Fibroblast of skin of left biceps (primary cell): ENCODE measurements around the gene ZNF839.

Experiments
- DNase-seq, 2 experiments: peaks; one replicate each; pipeline ENCODE4 v3.0.0-alpha.2; 2013; ENCODE audit warnings: low read depth in 2 of 2

Gene ZNF839

DNA sequence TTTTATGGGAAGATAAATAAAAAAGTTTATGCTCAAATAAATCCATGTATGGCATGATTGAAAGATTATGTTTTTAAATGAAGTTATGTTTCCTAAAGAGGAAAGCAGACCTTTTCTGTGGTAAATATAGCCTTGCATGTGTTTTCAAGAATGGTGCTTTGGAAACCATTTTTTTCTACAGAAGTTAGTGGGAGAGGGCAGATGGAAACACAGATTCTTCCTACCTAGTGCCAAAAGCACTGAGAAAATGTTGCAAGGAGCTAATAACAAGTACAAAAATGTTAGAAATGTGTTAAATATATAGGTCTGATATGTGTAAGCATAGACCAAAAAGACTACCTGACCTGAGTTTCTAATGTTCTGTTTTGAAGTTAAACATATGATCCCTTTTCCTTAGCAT is 67.5 kb downstream of the ZNF839 start:
- DNase-seq, result no peak

GRCh38 chr14:102389246-102389645 is 69.7 kb downstream of the ZNF839 start:
- DNase-seq, result no peak

DNA sequence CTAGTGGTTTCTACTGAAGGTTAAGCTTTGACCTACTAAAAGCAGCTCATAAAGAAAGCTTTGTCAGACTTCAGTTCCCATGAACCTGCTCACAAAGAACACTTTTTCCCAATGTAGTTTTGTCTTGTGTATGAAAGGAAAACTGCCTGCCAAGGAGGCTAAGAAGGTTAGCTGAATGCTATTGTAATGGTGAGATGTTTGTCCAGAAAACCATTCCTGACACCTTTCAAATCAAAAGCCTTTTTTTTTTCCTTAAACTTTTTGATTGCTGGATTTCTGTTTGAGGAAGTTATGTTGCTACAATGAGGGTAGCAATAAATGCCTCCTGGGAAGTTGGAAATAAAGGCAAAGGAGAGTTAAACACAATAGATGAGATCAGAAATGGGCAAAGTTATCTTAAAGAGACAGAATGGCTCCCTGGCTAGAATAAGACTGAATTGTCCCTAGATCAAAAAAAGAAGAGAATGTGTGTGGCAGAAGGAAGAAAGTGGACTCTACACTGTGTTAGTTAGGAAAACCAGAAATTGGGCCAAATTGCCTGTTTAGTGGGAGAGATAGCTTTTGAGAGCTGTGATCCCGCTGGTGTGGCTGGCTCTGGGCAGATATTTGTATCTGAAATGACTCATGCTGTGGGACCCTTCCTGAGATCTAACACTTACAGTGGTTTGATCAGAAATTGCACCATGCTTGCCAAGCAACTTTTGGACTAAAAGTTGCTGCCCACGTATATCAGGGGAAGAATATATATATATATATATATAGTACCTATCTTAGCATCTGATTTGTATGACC is 70.7 kb downstream of the ZNF839 start:
- no peak for DNase-seq
